PC-9 (cell line): Measurements from ENCODE around the gene GPR135. TPM values are rescaled to one million over a fixed set of nuclear protein-coding genes. Genes with fewer than 3 reads are reported as not detected.
A peak's percentile ranks its signal among the peaks of the same experiment; 100 is the strongest.

Experiments
- Bru-seq: library from RNA; stranded (reverse); fragments of 400-500 nt; gene quantifications from one replicate; lab custom pipeline; 2021; lab: Mats Ljungman, UMichigan
- BruChase-seq, 2 experiments: library from RNA; stranded (reverse); fragments of 400-500 nt; gene quantifications; one replicate each; lab custom pipeline; 2021; lab: Mats Ljungman, UMichigan
- BruUV-seq: library from RNA; stranded (reverse); fragments of 400-500 nt; replicated peaks from 2 replicates; lab custom pipeline; 2021; lab: Mats Ljungman, UMichigan
- CTCF ChIA-PET: fragments of 300-600 bp; sonication (Branson Sonifier 250); formaldehyde crosslinking; loops from one replicate; lab custom pipeline; 2022; ENCODE audit warnings: antibody characterized with exemption; lab: Charles Lee
- POLR2A ChIA-PET: fragments of 300-600 bp; sonication (Branson Sonifier 250); formaldehyde crosslinking; loops from one replicate; lab custom pipeline; 2022; ENCODE audit warnings: antibody characterized with exemption; ENCODE audit not compliant: unreplicated experiment; lab: Charles Lee
- DNase-seq, 2 experiments: peaks; one replicate each; pipeline versions ENCODE4 v3.0.0 to v3.0.0-alpha.2; 2015 to 2022; ENCODE audit warnings: mixed read lengths in 1 of 2
- H2AFZ ChIP-seq: fragments of 200-600 bp; sonication (generic); 2 replicates; pipeline ENCODE4 v1.8.1; 2017; ENCODE audit warnings: antibody characterized with exemption
- H3F3A ChIP-seq: fragments of 200-600 bp; sonication (generic); 2 replicates; pipeline ENCODE4 v1.8.1; 2017; ENCODE audit warnings: antibody characterized with exemption, mild to moderate bottlenecking, low read depth; ENCODE audit not compliant: insufficient read depth
- H3K27ac ChIP-seq: fragments of 200-600 bp; sonication (generic); 2 replicates; pipeline ENCODE4 v1.6.1; 2016; ENCODE audit warnings: mixed run types
- H3K27me3 ChIP-seq: fragments of 200-600 bp; sonication (generic); 2 replicates; pipeline ENCODE4 v1.6.1; 2016; ENCODE audit warnings: low read depth, mixed run types; ENCODE audit not compliant: insufficient read depth
- H3K36me3 ChIP-seq: fragments of 200-600 bp; sonication (generic); 2 replicates; pipeline ENCODE4 v1.6.1; 2016; ENCODE audit warnings: low read depth, mixed run types
- H3K4me1 ChIP-seq: fragments of 200-600 bp; sonication (generic); replicated peaks from 2 replicates; pipeline ENCODE4 v1.6.1; 2016; ENCODE audit warnings: mixed run types; ENCODE audit not compliant: insufficient read depth
- H3K4me2 ChIP-seq: fragments of 200-600 bp; sonication (generic); 2 replicates; pipeline ENCODE4 v1.6.1; 2017; ENCODE audit warnings: mixed run types
- H3K4me3 ChIP-seq: fragments of 200-600 bp; sonication (generic); 2 replicates; pipeline ENCODE4 v1.6.1; 2016; ENCODE audit warnings: mixed run types
- H3K79me2 ChIP-seq: fragments of 200-600 bp; sonication (generic); 2 replicates; pipeline ENCODE4 v1.6.1; 2017; ENCODE audit warnings: low read depth, mixed run types
- H3K9me2 ChIP-seq: fragments of 200-600 bp; sonication (generic); 2 replicates; pipeline ENCODE4 v1.8.1; 2017; ENCODE audit warnings: mild to moderate bottlenecking; ENCODE audit not compliant: insufficient read depth
- H3K9me3 ChIP-seq: fragments of 200-600 bp; sonication (generic); 2 replicates; pipeline ENCODE4 v1.8.1; 2016; ENCODE audit warnings: low read depth; ENCODE audit not compliant: insufficient read depth
- H4K20me1 ChIP-seq: fragments of 200-600 bp; sonication (generic); 2 replicates; pipeline ENCODE4 v1.8.1; 2017; ENCODE audit not compliant: insufficient read depth
- EZH2 ChIP-seq: fragments of 200-600 bp; sonication (generic); IDR thresholded peaks from 2 replicates; pipeline ENCODE4 v1.8.0; 2017; ENCODE audit warnings: antibody characterized with exemption, low read depth
- intact Hi-C: fragments of 100-400 bp; cut with micrococcal nuclease; formaldehyde crosslinking; loops from one replicate; pipeline ENCODE4 v1.10.0; 2022; ENCODE audit not compliant: unreplicated experiment
- long read RNA-seq: library from polyadenylated mRNA; stranded (forward); transcript quantifications from one replicate; pipeline ENCODE4 v2.0.0, GENCODE V29; 2022
- total RNA-seq: library from RNA; stranded (reverse); gene quantifications from 2 replicates; pipeline ENCODE4 v1.2.3, GENCODE V29; 2021
- TF ChIP-seq, protein P1 (sequence below): fragments of 200-600 bp; sonication (generic); conservative IDR thresholded peaks from 2 replicates; pipeline ENCODE4 v1.6.1; 2017; ENCODE audit warnings: mixed run types, antibody characterized with exemption, mild to moderate bottlenecking, moderate library complexity

GPR135 gene
- total RNA-seq: 13.6 and 15.2 TPM in 2 replicates
- Bru-seq, nascent RNA: percentile 85 among the genes with signal in this experiment
- percentile 96 among the genes with signal in this experiment for BruChase-seq, experiment 1, labeled RNA remaining after a 2-hour chase
- percentile 90 among the genes with signal in this experiment for BruChase-seq, experiment 2, labeled RNA remaining after a 6-hour chase
- long read RNA-seq, full-length matches to known transcripts: 2 of 4 reads
- long read RNA-seq, partial matches to known transcripts: 1 of 4 reads
- long read RNA-seq, other reads (novel, unspliced or antisense): 1 of 4 reads

- Histone ChIP-seq H2AFZ (no peak within 1 kb of the TSS), H3K4me1 (no peaks in the 10 kb centered on the region), H3K9me3 (no peaks in the 10 kb centered on the region), H3F3A (no peaks in the 10 kb centered on the region; the same call in 1 of the 2 replicates), H3K27me3 (no peaks in the 10 kb centered on the region), H4K20me1 (no peaks in the 10 kb centered on the region), H3K27ac (no peak within 1 kb of the TSS), H3K9me2 (no peaks in the 10 kb centered on the region), H3K4me2 (no peak within 1 kb of the TSS), H3K36me3 (peaks cover 14% of the 10 kb centered on the region), H3K4me3 (no peak within 1 kb of the TSS), H3K79me2 (no peaks in the 10 kb centered on the region)
- POLR2A ChIA-PET: no interaction called here
- no TSS peak for BruUV-seq
- TF ChIP-seq, protein P1, sequence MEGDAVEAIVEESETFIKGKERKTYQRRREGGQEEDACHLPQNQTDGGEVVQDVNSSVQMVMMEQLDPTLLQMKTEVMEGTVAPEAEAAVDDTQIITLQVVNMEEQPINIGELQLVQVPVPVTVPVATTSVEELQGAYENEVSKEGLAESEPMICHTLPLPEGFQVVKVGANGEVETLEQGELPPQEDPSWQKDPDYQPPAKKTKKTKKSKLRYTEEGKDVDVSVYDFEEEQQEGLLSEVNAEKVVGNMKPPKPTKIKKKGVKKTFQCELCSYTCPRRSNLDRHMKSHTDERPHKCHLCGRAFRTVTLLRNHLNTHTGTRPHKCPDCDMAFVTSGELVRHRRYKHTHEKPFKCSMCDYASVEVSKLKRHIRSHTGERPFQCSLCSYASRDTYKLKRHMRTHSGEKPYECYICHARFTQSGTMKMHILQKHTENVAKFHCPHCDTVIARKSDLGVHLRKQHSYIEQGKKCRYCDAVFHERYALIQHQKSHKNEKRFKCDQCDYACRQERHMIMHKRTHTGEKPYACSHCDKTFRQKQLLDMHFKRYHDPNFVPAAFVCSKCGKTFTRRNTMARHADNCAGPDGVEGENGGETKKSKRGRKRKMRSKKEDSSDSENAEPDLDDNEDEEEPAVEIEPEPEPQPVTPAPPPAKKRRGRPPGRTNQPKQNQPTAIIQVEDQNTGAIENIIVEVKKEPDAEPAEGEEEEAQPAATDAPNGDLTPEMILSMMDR: no peak
- TF ChIP-seq EZH2: no peak
- CTCF ChIA-PET: no interaction called here
- intact Hi-C loops: no loop called here
- no peak for DNase-seq
These were observed at the start of gene GPR135 for GRCh38 chr14:59465316-59466135. TSS of gene GPR135 (minus strand) at chr14:59465380. CDS start at chr14:59465226, 154 bp downstream.

DNA sequence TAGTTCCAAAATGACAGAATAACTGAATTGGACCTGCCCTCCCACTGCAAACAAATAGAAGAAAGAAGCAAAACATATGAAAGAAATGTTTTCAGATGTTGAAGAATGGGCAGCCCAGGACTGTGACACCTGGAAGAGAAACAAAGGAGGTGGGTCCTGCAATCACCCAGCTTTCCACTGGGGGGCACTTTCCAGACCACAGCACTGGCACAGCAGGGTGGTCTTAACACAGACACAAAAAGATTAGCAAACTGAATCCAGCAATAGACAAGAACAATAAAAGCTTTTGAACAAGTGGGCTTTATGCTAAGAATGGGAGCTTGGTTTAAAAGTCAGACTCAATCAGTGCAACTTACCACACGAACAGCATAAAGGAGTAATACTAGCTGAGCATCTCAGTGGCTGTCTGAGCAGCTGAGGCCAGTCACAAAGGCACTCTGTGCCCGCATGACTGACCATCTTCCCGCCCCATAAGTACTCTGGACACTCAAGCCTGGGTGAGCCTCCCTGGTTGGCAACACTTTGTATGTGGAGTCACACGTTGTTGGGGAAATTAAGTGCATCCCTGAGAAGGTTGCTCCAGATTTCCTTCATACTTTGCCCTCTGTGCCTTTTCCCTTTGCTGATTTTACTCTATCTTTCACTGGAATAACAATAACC, 46.9 kb upstream of the GPR135 start:
- ChIA-PET CTCF (no interaction called here), POLR2A (no interaction called here)
- no peaks in the 10 kb centered on the region for H4K20me1 ChIP-seq
- H3K4me2 ChIP-seq: no peak overlapping the region
- BruUV-seq: no TSS peak
- H3K27me3 ChIP-seq: no peaks in the 10 kb centered on the region
- no peaks in the 10 kb centered on the region for H3K79me2 ChIP-seq
- DNase-seq: no peak
- H3K4me3 ChIP-seq: no peak overlapping the region
- H3K27ac ChIP-seq: no peak overlapping the region
- H3K9me2 ChIP-seq: no peaks in the 10 kb centered on the region
- intact Hi-C loops: no loop called here
- H3F3A ChIP-seq: no peaks in the 10 kb centered on the region
- H3K4me1 ChIP-seq: no peaks in the 10 kb centered on the region
- no peak for TF ChIP-seq EZH2
- TF ChIP-seq, protein P1: peak; percentile 55
- no peaks in the 10 kb centered on the region for H3K36me3 ChIP-seq
- no peaks in the 10 kb centered on the region for H3K9me3 ChIP-seq
- no peak overlapping the region for H2AFZ ChIP-seq

DNA sequence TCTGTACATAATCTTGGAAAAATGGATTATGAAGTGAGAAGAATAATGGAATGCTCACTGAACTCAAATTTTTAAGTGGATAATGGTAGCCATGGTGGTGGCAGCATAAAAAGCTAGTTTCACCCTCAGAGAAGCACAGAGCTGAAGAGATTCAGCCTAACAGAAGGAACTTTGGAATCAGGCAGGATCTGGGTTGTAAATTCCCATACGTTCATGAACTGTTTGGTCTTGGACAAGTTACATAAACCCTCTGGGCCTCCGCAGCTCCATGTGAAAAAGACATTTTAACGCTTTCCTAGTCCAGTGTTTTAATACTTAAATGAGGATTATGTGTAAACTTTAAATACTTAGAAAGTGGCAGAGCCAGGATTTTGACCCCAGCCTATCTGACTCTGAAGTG, 45.8 kb upstream of the GPR135 start:
- TF ChIP-seq, protein P1: no peak
- no peak for TF ChIP-seq EZH2
- no peak for DNase-seq
- Histone ChIP-seq H3K4me3 (no peak overlapping the region), H2AFZ (no peak overlapping the region), H3K4me2 (no peak overlapping the region), H3F3A (no peaks in the 10 kb centered on the region), H3K4me1 (no peaks in the 10 kb centered on the region), H3K36me3 (no peaks in the 10 kb centered on the region), H4K20me1 (no peaks in the 10 kb centered on the region), H3K9me2 (no peaks in the 10 kb centered on the region), H3K79me2 (no peaks in the 10 kb centered on the region), H3K9me3 (no peaks in the 10 kb centered on the region), H3K27ac (no peak overlapping the region), H3K27me3 (no peaks in the 10 kb centered on the region)
- intact Hi-C loops: no loop called here
- POLR2A ChIA-PET: no interaction called here
- BruUV-seq: no TSS peak
- CTCF ChIA-PET: no interaction called here
